Measurements from ENCODE around the gene DOCK1.
"Not testable (repeated sequence)": the region's sequence is repeated elsewhere in the genome, so short reads cannot be mapped to it uniquely, and the experiment has no call there.

Gene DOCK1

GRCh38 chr10:126893206-126893605 is 12.0 kb upstream of the DOCK1 start:
- no peak for TF ChIP-seq ZFX (IDR thresholded peaks at IDR 0.05; ENCODE audit: borderline replicate concordance)
- H3K27ac ChIP-seq, result no peak overlapping the region

- no peak overlapping the region for H3K27ac ChIP-seq
- no peak for TF ChIP-seq CTCF (IDR thresholded peaks at IDR 0.05)
- TF ChIP-seq ZFX (IDR thresholded peaks at IDR 0.05; ENCODE audit: borderline replicate concordance), result no peak
These were observed 11.4 kb upstream of the DOCK1 start for GRCh38 chr10:126893841-126894240.

GRCh38 chr10:126895214-126895781 is 9.9 kb upstream of the DOCK1 start:
- TF ChIP-seq ZFX (IDR thresholded peaks at IDR 0.05; ENCODE audit: borderline replicate concordance), result no peak
- no peak for TF ChIP-seq CTCF (IDR thresholded peaks at IDR 0.05)
- H3K27ac ChIP-seq, result no peak overlapping the region

GRCh38 chr10:126898460-126898859 is 6.8 kb upstream of the DOCK1 start:
- TF ChIP-seq CTCF (IDR thresholded peaks at IDR 0.05) (no peak), ZFX (IDR thresholded peaks at IDR 0.05; ENCODE audit: borderline replicate concordance) (no peak)
- H3K27ac ChIP-seq, result no peak overlapping the region

GRCh38 chr10:126899529-126899928 is 5.7 kb upstream of the DOCK1 start:
- not testable (repeated sequence) for H3K27ac ChIP-seq

GRCh38 chr10:126902157-126902556 is 3.1 kb upstream of the DOCK1 start:
- no peak for TF ChIP-seq CTCF (IDR thresholded peaks at IDR 0.05)
- no peak for TF ChIP-seq ZFX (IDR thresholded peaks at IDR 0.05; ENCODE audit: borderline replicate concordance)
- no peak overlapping the region for H3K27ac ChIP-seq

- TF ChIP-seq ZFX (IDR thresholded peaks at IDR 0.05; ENCODE audit: borderline replicate concordance) (no peak), CTCF (IDR thresholded peaks at IDR 0.05) (no peak)
These were observed 1.4 kb upstream of the DOCK1 start for GRCh38 chr10:126903656-126904360.

GRCh38 chr10:126904516-126904817 is 761 bp upstream of the DOCK1 start:
- TF ChIP-seq ZFX (IDR thresholded peaks at IDR 0.05; ENCODE audit: borderline replicate concordance) (no peak), CTCF (IDR thresholded peaks at IDR 0.05) (no peak)
- H3K27ac ChIP-seq, result no peak overlapping the region; the same call in 1 of the 2 replicates

More at GRCh38 chr10:126903656-126904360, 1.4 kb upstream of the DOCK1 start:
- no peak overlapping the region for H3K27ac ChIP-seq

Measured in 22Rv1 (cell line).